Body of pancreas (tissue), 4 donors: Measurements from ENCODE around the gene EFNA3.

Experiments
- POLR2A ChIP-seq, 3 donors: fragments of 450-650 bp; IDR thresholded peaks; one replicate each; pipeline ENCODE4 v1.6.1; 2016; ENCODE audit warnings: antibody characterized with exemption in 3 of 3, mild to moderate bottlenecking in 2 of 3
- TF ChIP-seq, protein P1 (sequence below), 7 experiments: fragments of 450-650 bp in 4 of 7; fragments of 200-600 bp in 3 of 7; sonication (generic) in 3 of 7; IDR thresholded peaks; one replicate each; pipeline ENCODE4 v1.5.1; 2016 to 2019; ENCODE audit warnings: antibody characterized with exemption in 7 of 7

GRCh38 chr1:155069551-155070157 lies 9.0 kb upstream of the EFNA3 start:
- TF ChIP-seq, protein P1, sequence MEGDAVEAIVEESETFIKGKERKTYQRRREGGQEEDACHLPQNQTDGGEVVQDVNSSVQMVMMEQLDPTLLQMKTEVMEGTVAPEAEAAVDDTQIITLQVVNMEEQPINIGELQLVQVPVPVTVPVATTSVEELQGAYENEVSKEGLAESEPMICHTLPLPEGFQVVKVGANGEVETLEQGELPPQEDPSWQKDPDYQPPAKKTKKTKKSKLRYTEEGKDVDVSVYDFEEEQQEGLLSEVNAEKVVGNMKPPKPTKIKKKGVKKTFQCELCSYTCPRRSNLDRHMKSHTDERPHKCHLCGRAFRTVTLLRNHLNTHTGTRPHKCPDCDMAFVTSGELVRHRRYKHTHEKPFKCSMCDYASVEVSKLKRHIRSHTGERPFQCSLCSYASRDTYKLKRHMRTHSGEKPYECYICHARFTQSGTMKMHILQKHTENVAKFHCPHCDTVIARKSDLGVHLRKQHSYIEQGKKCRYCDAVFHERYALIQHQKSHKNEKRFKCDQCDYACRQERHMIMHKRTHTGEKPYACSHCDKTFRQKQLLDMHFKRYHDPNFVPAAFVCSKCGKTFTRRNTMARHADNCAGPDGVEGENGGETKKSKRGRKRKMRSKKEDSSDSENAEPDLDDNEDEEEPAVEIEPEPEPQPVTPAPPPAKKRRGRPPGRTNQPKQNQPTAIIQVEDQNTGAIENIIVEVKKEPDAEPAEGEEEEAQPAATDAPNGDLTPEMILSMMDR (IDR thresholded peaks at IDR 0.05) = no peak
- TF ChIP-seq POLR2A (IDR thresholded peaks at IDR 0.05) = no peak
